ENCODE data around the gene FCHO1. TPM values are rescaled to one million over a fixed set of nuclear protein-coding genes. Genes with fewer than 3 reads are reported as not detected.

FCHO1 gene
- total RNA-seq, 1 donor from 2014 or later, result 15.5 TPM

- TF ChIP-seq EZH2phosphoT487 (IDR thresholded peaks at IDR 0.05) (peak; percentile 22), EZH2 (IDR thresholded peaks at IDR 0.05) (no peak)
- TF ChIP-seq, protein P1, sequence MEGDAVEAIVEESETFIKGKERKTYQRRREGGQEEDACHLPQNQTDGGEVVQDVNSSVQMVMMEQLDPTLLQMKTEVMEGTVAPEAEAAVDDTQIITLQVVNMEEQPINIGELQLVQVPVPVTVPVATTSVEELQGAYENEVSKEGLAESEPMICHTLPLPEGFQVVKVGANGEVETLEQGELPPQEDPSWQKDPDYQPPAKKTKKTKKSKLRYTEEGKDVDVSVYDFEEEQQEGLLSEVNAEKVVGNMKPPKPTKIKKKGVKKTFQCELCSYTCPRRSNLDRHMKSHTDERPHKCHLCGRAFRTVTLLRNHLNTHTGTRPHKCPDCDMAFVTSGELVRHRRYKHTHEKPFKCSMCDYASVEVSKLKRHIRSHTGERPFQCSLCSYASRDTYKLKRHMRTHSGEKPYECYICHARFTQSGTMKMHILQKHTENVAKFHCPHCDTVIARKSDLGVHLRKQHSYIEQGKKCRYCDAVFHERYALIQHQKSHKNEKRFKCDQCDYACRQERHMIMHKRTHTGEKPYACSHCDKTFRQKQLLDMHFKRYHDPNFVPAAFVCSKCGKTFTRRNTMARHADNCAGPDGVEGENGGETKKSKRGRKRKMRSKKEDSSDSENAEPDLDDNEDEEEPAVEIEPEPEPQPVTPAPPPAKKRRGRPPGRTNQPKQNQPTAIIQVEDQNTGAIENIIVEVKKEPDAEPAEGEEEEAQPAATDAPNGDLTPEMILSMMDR (IDR thresholded peaks at IDR 0.05), result no peak
- no peak overlapping the region for H3K4me3 Mint-ChIP-seq
Observed at GRCh38 chr19:17795495-17795856, 44.2 kb downstream of the FCHO1 start.

GRCh38 chr19:17796013-17796837, 44.9 kb downstream of the FCHO1 start:
- H3K36me3 ChIP-seq, result no peaks in the 10 kb centered on the region
- H3K4me3 Mint-ChIP-seq, result no peak overlapping the region
- peaks cover 29% of the 10 kb centered on the region for H3K27me3 Mint-ChIP-seq (ENCODE audit: insufficient read depth, low read depth)

More at GRCh38 chr19:17795495-17795856, 44.2 kb downstream of the FCHO1 start:
- Mint-ChIP-seq H3K27me3 (ENCODE audit: insufficient read depth, low read depth) (peaks cover 29% of the 10 kb centered on the region), H3K9me3 (no peaks in the 10 kb centered on the region), H3K27ac (no peak overlapping the region), H3K4me1 (peaks cover 13% of the 10 kb centered on the region), H3K36me3 (no peaks in the 10 kb centered on the region)
- Histone ChIP-seq H3F3A (ENCODE audit: low read depth) (no peaks in the 10 kb centered on the region), H3K27ac (no peak overlapping the region), H4K20me1 (ENCODE audit: low read depth) (no peaks in the 10 kb centered on the region), H3K36me3 (no peaks in the 10 kb centered on the region), H3K79me2 (ENCODE audit: low read depth) (no peaks in the 10 kb centered on the region), H2AFZ (replicated peaks) (peak overlapping the region; percentile 69), H3K4me3 (peak overlapping the region; percentile 42), H3K9ac (no peak overlapping the region), H3K4me2 (peak overlapping the region; percentile 79), H3K9me3 (ENCODE audit: low read depth) (no peaks in the 10 kb centered on the region), H3K4me1 (no peaks in the 10 kb centered on the region), H3K27me3 (peaks cover 48% of the 10 kb centered on the region)
- DNase-seq (ENCODE audit: low spot score), result no peak

DNA sequence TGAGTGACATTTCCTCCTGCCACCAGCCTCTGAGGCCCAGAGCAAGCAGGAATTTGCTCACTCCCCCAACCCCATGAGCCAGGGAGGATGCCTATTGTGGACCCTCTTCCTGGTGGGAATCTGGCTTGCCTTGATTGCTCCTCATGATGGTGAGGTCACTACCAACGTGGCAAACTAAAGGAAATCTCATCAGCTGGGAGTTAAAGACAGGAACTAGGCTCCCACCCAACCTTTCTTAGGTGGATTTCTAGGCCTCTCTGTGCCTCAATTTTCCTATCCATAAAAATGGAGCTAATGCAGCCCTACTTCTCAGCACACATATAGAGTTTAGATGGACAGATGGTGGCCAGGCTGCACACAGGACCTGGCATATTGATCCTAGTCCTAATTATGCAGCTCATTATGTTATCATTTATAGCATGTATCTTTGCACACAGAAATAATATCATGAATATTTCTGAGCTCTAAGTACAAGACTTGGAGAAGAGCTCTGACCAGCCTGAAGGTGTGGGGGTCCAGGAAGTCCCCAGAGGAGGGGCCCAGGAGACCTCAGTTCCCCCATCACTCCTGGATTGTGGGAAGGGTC, 45.7 kb downstream of the FCHO1 start:
- Mint-ChIP-seq H3K27ac (no peak overlapping the region), H3K9me3 (no peaks in the 10 kb centered on the region), H3K4me3 (no peak overlapping the region), H3K27me3 (ENCODE audit: insufficient read depth, low read depth) (peaks cover 29% of the 10 kb centered on the region), H3K36me3 (no peaks in the 10 kb centered on the region), H3K4me1 (peaks cover 6% of the 10 kb centered on the region)
- DNase-seq (ENCODE audit: low spot score), result peak; percentile 0
- Histone ChIP-seq H3F3A (ENCODE audit: low read depth) (no peaks in the 10 kb centered on the region), H3K27me3 (peaks cover 48% of the 10 kb centered on the region), H3K4me2 (no peak overlapping the region), H3K4me1 (no peaks in the 10 kb centered on the region), H3K27ac (no peak overlapping the region), H3K4me3 (no peak overlapping the region), H3K9me3 (ENCODE audit: low read depth) (no peaks in the 10 kb centered on the region), H3K9ac (no peak overlapping the region), H3K79me2 (ENCODE audit: low read depth) (no peaks in the 10 kb centered on the region), H4K20me1 (ENCODE audit: low read depth) (no peaks in the 10 kb centered on the region), H2AFZ (replicated peaks) (no peak overlapping the region), H3K36me3 (no peaks in the 10 kb centered on the region)
- TF ChIP-seq EZH2phosphoT487 (IDR thresholded peaks at IDR 0.05) (no peak), EZH2 (IDR thresholded peaks at IDR 0.05) (no peak)
- TF ChIP-seq, protein P1 (IDR thresholded peaks at IDR 0.05), result no peak

More at GRCh38 chr19:17796013-17796837, 44.9 kb downstream of the FCHO1 start:
- Histone ChIP-seq H4K20me1 (ENCODE audit: low read depth) (no peaks in the 10 kb centered on the region), H3K9ac (no peak overlapping the region), H3F3A (ENCODE audit: low read depth) (no peaks in the 10 kb centered on the region), H3K9me3 (ENCODE audit: low read depth) (no peaks in the 10 kb centered on the region), H3K4me3 (no peak overlapping the region), H3K4me1 (no peaks in the 10 kb centered on the region), H3K27me3 (peaks cover 48% of the 10 kb centered on the region), H2AFZ (replicated peaks) (no peak overlapping the region), H3K4me2 (no peak overlapping the region), H3K79me2 (ENCODE audit: low read depth) (no peaks in the 10 kb centered on the region), H3K27ac (no peak overlapping the region)
- H3K36me3 Mint-ChIP-seq, result no peaks in the 10 kb centered on the region
- no peak for TF ChIP-seq EZH2phosphoT487 (IDR thresholded peaks at IDR 0.05)
- TF ChIP-seq EZH2 (IDR thresholded peaks at IDR 0.05), result no peak
- H3K9me3 Mint-ChIP-seq, result no peaks in the 10 kb centered on the region
- no peak overlapping the region for H3K27ac Mint-ChIP-seq
- DNase-seq (ENCODE audit: low spot score), result peak; percentile 1
- H3K4me1 Mint-ChIP-seq, result peaks cover 13% of the 10 kb centered on the region

Data from neural progenitor cell (in vitro differentiated cells).